Measurements from ENCODE around the gene C10orf90.
"Not testable (repeated sequence)": the region's sequence is repeated elsewhere in the genome, so short reads cannot be mapped to it uniquely, and the experiment has no call there.

C10orf90 gene

DNA sequence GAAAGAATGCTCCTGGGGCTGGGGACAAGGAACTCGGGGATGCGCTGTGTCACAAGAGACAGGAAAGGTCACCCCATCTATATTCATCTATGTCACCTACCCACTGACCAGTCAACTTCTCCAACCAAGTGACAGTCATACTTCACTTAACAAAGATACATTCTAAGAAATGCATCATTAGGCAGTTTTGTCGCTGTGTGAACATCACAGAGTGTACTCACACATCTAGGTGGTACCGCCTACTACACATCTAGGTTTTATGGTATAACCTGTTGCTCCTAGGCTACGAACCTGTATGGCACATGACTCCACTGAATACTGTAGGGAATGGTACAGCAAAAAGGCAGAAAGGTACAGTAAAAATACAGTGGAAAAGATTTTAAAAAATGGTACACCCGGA lies 278.4 kb downstream of the C10orf90 start:
- no peak for DNase-seq (ENCODE audit: low read depth in 2 of 2)

DNA sequence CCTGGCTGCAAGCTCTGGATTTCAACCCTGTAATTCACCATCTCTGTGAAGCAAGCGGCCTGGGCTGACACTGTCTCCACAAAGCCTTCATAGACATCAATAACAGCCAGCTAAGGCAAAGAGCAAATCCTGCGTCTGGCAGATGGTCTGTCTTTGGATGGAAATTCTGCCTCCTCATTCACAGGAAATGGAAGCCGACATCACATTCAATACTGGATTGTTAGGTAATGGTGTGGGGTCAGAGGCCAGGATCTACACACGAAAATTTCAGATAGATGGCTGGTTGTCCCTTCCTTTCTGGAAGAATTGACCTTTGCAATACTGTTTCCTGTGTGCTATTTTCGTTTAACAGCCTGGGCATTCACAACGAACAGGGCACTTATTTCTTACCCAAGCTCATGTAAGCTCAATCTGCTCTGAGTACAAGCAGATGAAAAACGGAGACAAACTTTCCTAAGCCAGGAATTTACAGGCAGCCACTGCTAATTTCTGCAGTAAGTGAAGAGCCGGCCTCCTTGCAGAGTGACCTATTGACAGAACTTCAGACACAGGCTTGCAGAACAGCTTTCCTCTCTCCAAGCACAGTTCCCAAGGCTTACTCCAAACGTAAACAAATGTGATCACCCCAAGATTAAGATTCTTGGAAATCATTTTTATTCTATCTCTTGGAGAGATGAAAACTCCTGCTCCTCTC lies 279.2 kb downstream of the C10orf90 start:
- DNase-seq (ENCODE audit: low read depth in 2 of 2), result no peak

DNA sequence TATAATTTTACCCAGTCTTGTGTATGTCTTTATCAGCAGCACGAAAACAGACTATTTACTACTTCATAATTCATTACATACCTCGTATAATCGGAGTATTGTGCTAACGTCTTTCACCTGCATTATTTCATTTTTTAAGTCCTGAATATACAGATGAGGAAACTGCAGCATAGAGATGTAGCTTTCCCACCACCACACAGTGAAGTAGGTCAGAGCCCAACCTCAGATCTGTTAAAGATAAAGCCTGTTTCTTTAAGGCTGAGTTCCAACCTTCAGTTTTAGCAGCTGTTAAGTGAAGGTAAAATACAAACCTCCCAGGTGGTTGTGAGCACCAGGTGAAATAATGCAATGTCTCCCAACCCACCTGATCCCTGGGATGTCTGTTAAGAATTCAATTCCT lies 280.2 kb downstream of the C10orf90 start:
- DNase-seq (ENCODE audit: low read depth in 2 of 2), result no peak

DNA sequence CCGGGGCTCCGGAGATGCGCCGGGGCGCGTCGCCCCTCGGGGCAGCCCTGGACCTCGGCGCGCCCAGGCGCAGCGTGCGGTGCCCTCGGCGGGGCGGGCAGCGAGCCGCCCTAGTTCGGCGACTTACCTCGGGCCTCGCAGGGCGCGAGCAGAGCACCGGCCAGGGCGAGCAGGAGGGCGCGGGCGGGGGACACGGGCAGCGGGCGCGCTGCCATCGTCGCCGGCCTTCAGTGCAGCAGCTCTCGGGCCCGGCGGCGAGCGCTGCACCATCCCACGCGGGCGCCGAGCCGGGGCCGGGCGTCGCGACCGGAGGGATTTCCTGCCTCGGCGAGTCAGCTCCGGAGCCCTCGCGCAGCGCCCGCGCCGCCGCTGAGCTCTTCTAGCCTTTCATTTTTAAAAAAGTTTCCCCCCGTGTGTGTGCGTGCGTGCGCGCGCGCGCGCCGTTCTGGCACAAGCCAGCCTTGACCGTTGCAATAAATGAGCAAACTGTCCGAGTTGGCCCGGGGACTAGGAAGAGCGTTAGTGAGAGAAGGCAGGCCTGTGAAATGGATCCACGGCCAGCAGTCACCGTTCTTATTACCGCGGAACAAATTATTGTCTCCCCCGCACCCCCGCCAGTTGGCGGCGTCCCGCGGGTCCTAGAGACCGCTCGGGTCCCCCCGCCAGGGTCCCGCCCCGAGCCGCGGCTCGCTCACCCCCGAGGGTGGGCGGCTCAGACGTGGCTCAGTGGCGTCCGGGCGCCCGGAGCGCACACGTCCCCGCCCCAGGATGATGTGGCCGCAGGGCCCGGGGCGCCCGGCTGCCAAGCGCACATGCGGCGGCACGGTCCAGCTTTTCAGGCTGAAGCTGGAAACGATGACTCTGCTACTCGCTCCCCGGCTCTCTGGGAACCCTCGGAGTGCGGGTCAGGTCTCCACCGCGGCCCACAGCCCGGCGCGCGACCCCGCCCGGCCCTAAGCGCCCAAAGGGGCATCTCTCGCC lies 282.3 kb downstream of the C10orf90 start, which contains the start of gene ADAM12:
Gene ADAM12 (minus strand): TSS at position 547 of the 981 bp plus-strand sequence. CDS start 332 bp downstream, at position 215.
- DNase-seq (ENCODE audit: low read depth in 2 of 2), result no peak

DNA sequence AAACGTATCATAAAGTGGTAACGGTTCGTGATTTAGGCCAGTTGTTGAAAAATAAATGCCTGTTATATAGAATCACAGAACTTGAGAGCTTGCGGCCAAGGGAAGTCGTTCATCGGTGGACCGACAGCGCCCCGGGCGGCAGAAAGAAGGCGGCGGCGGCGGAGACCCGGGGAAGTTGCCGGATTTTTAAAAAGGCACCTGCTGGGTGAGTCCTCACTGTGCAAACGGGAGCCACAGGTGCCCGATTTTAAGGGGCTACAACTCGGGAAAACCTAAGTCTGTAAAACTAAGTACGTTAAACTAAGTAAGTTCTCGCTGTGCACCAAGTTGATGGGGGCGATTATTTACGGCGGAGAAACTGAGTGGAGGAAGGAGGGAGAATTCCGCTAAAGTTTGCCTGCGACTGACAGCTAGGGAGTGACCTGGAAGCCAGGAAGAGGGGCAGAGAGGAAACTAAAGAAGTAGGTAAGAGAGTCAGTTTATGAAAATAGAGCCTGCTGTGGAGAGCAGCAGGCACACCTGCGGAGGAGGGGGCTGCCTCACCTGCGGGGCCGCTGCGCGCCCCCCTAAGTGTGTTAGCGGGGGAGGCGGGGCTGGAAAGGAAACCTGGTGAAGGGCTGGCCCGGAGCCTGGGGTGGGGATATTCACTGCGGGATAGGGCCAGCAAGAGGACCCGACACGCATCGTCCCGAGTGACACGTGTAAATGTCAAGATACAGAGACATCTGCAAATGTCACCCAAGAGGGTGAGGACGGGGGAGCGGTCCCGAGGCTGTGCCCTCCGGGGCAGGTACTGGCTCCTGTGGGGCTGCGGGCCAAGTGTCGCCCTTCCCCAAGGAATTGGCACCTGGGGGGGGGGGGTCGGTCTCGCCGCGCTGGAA lies 283.2 kb downstream of the C10orf90 start:
- peak in 1 of 2 donors; percentile 27 for DNase-seq (ENCODE audit: low read depth in 2 of 2)

DNA sequence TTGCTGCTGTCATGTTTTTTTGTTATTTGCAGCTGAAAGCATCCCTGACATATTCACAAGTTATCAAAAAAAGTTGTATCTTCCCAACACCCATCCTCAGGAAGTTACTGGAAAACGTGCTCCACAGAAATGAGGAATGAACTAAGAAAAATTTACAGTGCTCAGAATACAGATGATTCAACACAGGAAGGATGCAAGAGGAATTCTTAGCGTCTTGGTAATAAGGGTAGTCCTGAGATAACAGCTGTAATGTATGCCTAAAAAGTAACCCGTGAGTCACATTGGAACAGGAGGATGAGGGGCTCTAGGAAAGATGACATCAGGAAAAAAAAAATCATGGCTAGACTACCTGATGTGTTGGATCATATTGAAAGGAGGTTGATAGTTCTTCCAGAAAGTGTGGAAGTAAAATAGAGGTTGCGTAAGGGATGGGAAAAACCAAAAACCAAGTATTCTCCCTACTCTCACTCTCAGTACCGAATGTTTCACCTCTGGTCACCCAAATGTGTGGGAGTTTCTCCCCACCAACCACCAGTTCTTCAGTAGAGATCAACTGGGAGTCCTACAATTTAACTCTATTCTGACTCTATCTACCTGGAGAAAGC lies 286.1 kb downstream of the C10orf90 start:
- DNase-seq (ENCODE audit: low read depth in 2 of 2), result no peak

DNA sequence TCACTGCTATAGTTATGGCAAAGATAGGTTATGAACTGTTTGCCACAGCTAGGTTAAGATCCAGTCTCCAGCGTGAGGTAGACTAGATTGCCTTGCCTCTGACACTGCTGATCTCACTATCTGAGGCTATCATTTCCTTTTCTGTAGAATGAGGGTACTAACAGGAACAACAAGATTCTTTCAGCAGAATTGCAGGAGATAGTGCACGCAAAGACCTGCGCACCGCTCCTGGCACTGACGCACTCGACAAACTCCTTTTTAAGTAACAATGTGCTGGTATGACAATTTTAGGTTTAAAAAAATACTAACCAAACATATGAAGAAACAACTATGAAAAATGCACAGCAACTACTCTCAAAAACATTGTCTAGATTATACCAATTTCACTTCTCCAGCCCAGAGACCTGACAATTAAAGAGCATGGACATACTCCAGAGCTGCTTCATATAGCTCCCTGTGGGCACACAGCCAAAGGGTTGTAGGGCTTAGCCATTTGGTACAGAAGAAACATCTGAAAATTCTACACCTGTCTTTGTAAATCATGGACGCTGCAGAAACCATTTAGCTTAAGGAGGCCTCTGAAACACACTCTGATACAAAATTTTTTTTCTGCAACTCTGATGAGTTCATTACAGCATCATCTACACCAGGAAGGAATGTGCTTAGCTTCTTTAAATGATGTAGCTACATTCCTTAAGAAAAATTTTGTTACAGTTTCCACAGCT lies 290.0 kb downstream of the C10orf90 start:
- DNase-seq (ENCODE audit: low read depth in 2 of 2), result no peak

DNA sequence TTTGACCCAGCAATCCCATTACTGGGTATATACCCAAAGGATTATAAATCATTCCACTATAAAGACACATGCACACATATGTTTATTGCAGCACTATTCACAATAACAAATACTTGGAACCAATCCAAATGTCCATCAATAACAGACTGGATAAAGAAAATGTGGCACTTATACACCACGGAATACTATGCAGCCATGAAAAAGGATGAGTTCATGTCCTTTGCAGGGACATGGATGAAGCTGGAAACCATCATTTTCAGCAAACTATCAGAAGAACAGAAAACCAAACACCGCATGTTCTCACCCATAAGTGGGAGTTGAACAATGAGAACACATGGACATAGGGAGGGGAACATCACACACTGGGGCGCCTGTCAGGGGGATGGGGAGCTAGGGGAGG lies 291.3 kb downstream of the C10orf90 start:
- DNase-seq (ENCODE audit: low read depth in 2 of 2), result not testable (repeated sequence)

DNA sequence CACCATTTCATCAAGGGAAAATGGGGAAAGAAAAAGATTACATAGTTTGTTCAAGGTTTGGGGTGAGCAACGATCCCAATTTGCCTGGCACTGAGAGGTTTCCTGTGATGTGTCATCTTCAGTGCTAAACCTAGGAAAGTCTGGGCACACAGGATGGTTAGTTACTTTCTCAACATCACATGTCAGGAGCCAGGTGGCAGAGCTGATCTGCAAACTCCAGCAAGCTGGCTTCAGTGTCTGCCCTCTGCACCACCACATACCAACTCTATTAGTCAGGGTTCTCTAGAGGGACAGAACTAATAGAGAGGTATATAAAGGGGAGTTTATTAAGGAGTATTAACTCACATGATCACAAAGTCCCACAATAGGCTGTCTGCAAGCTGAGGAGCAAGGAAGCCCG lies 293.5 kb downstream of the C10orf90 start:
- DNase-seq (ENCODE audit: low read depth in 2 of 2), result no peak

DNA sequence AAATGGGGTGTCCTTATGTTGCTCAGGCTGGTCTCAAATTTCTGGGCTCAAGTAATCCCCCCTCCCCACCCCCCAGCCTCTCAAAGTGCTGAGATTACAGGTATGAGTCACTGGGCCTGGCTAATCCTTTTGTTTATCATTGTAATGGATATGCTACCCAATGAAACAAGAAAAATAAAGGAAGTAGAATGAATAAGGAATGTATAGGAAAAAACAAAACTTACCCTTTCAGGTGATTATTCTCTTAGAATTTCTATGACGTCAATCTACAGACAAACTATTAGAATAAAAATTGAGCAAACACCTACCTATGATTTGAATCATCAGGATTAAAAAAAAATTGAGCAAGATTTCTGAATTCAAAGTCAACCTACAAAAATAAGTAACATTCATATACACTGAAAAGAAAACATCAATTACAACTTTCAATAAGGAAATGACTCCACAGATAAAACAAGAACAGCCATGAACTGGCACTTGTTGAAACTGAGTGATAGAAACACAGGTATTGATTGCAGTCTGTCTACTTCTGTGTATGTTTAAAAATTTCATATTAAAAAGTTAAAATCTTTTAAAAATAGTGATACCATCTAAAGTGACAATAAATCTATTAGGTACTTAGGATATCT lies 294.5 kb downstream of the C10orf90 start:
- no peak for DNase-seq (ENCODE audit: low read depth in 2 of 2)

DNA sequence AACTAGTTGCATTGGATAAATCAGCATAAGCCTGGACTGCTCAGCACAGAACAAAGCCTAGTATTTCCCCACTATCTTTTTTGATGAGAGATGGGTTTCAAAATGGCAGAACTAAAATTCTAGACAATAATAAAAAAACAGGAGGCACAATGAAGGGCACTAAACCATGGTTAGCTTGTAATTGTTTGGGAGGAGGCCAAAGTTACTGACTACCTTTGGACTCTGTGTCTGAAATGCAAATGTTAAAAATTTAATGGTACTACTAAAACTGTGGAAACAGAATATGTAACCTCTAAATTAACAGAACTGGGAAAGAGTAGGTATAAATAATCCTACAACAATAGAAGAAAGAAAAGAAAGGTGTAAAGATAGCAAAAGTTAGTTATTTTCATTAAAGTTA lies 295.2 kb downstream of the C10orf90 start:
- no peak for DNase-seq (ENCODE audit: low read depth in 2 of 2)

Measured in stimulated activated CD4-positive, alpha-beta T cell treated with anti-CD3 and anti-CD28 coated beads, Interleukin-1b, Interleukin-23, amount 100 ng/mL, for 4 hours (primary cell).